HL-60/S4 (cell line): ENCODE data around the gene TAOK1.

ENCODE experiments used
- in situ Hi-C: fragments of 300-500 bp; cut with MboI; formaldehyde crosslinking; loops from 2 replicates; pipeline ENCODE4 v1.14.3; 2022; ENCODE audit warnings: low sequenced_read_pairs

TAOK1 gene

GRCh38 chr17:29579866-29580771, 190.0 kb downstream of the TAOK1 start:
- in situ Hi-C loops: no loop called here

GRCh38 chr17:29581583-29582253, 191.6 kb downstream of the TAOK1 start:
- in situ Hi-C loops: no loop called here

- in situ Hi-C loops: no loop called here
These were observed 192.1 kb downstream of the TAOK1 start for GRCh38 chr17:29582254-29582765.

GRCh38 chr17:29582772-29583171, 192.6 kb downstream of the TAOK1 start:
- in situ Hi-C loops: no loop called here

GRCh38 chr17:29583324-29584248, 193.4 kb downstream of the TAOK1 start:
- in situ Hi-C loops: no loop called here

GRCh38 chr17:29584452-29585079, 194.4 kb downstream of the TAOK1 start:
- in situ Hi-C loops: no loop called here

GRCh38 chr17:29585080-29585751, 195.1 kb downstream of the TAOK1 start:
- in situ Hi-C loops: no loop called here

GRCh38 chr17:29586676-29587469, 196.7 kb downstream of the TAOK1 start:
- in situ Hi-C loops: no loop called here

GRCh38 chr17:29587591-29587990, 197.4 kb downstream of the TAOK1 start:
- in situ Hi-C loops: no loop called here

- in situ Hi-C loops: no loop called here
These were observed 197.9 kb downstream of the TAOK1 start for GRCh38 chr17:29588017-29588561.

- in situ Hi-C loops: no loop called here
These were observed 198.6 kb downstream of the TAOK1 start for GRCh38 chr17:29588562-29589411.

GRCh38 chr17:29589524-29590410, 199.6 kb downstream of the TAOK1 start, which contains the start of gene GIT1:
GIT1 (minus strand) TSS chr17:29589648; CDS start chr17:29589378, 270 bp downstream.
- in situ Hi-C loops: no loop called here

- in situ Hi-C loops: no loop called here
These were observed 200.4 kb downstream of the TAOK1 start for GRCh38 chr17:29590411-29591145.

GRCh38 chr17:29591146-29591736, 201.1 kb downstream of the TAOK1 start:
- in situ Hi-C loops: no loop called here

- in situ Hi-C loops: no loop called here
These were observed 201.8 kb downstream of the TAOK1 start for GRCh38 chr17:29591737-29592608.
